Kidney (tissue), 14 donors: ENCODE data around the gene NRXN2. TPM values are rescaled to one million over a fixed set of nuclear protein-coding genes. Genes with fewer than 3 reads are reported as not detected.
A peak's percentile ranks its signal among the peaks of the same experiment; 100 is the strongest.

ENCODE experiments used
- DNase-seq, 5 donors: peaks; one replicate each; pipeline ENCODE4 v3.0.0-alpha.2; 2013 to 2020
- FAIRE-seq: peaks from 2 replicates; lab custom pipeline; 2012; peaks lifted over from hg19 to GRCh38; lab: Jason Lieb, UNC
- H3K27ac ChIP-seq, 2 donors: one replicate each; pipeline ENCODE4 v1.7.0; 2013; ENCODE audit warnings: low read depth in 2 of 2, low read length in 2 of 2, inconsistent platforms in 1 of 2
- H3K27me3 ChIP-seq: one replicate; pipeline ENCODE4 v1.7.1; 2013; ENCODE audit warnings: low read length, inconsistent platforms; ENCODE audit not compliant: control insufficient read depth, insufficient read depth
- H3K36me3 ChIP-seq, 3 donors: one replicate each; pipeline versions ENCODE4 v1.7.0 to v1.7.1; 2013; ENCODE audit warnings: low read length in 3 of 3, control low read depth in 1 of 3, inconsistent platforms in 1 of 3; ENCODE audit not compliant: insufficient read depth in 3 of 3, control insufficient read depth in 2 of 3
- H3K4me1 ChIP-seq, 3 donors: one replicate each; pipeline versions ENCODE4 v1.7.0 to v1.7.1; 2013; ENCODE audit warnings: low read length in 3 of 3, inconsistent platforms in 1 of 3, low read depth in 1 of 3; ENCODE audit not compliant: control insufficient read depth in 2 of 3, insufficient read depth in 2 of 3
- H3K4me3 ChIP-seq, 3 donors: one replicate each; pipeline versions ENCODE4 v1.7.0 to v1.8.1; 2013; ENCODE audit warnings: low read length in 3 of 3, control low read depth in 1 of 3, inconsistent platforms in 1 of 3
- H3K9ac ChIP-seq, 3 donors: one replicate each; pipeline versions ENCODE4 v1.7.0 to v1.7.1; 2013; ENCODE audit warnings: low read length in 3 of 3, control low read depth in 1 of 3, inconsistent platforms in 1 of 3
- H3K9me3 ChIP-seq, 3 donors: one replicate each; pipeline versions ENCODE4 v1.7.0 to v1.7.1; 2013; ENCODE audit warnings: low read length in 3 of 3, control low read depth in 1 of 3, inconsistent platforms in 1 of 3; ENCODE audit not compliant: control insufficient read depth in 2 of 3, insufficient read depth in 1 of 3
- intact Hi-C: fragments of 100-400 bp; cut with DNase I; formaldehyde crosslinking; loops from one replicate; pipeline ENCODE4 v1.11.1; 2022
- polyA plus RNA-seq: library from polyadenylated mRNA; stranded (reverse); fragments of 350-450 nt; fragmentation: Illumina TruSeq; extraction: RNeasy Lipid Tissue Mini Kit (QIAGEN cat#74804); gene quantifications from one replicate; pipeline ENCODE4 v1.2.3, GENCODE V29; 2014; ENCODE audit warnings: low read depth, low replicate concordance; ENCODE audit not compliant: insufficient read depth
- total RNA-seq: library from RNA; stranded (reverse); fragmentation: NEBNext Ultra II Directional; extraction: Animal tissue kit (Norgen Biotek cat#: 25700); gene quantifications from one replicate; pipeline ENCODE4 v1.2.1, GENCODE V29; 2021
- TF ChIP-seq, protein P1 (sequence below): IDR thresholded peaks from 3 replicates; pipeline ENCODE4 v1.5.1; 2012; ENCODE audit warnings: mild to moderate bottlenecking, moderate library complexity, borderline replicate concordance; ENCODE audit not compliant: insufficient read depth; ENCODE audit errors: extremely low read depth
- donor health status: control.
- donor health status: control.
- donor health status: control.
- donor health status: control.
- donor health status: control.
- donor health status: DM: yes; HTN: yes; CAD: no.
- donor health status: Normal renal cell carcinoma (clear cell type).

Gene NRXN2
- total and polyA plus RNA-seq, 2 donors from 2014 or later = 13.3 to 22.0 TPM

DNA sequence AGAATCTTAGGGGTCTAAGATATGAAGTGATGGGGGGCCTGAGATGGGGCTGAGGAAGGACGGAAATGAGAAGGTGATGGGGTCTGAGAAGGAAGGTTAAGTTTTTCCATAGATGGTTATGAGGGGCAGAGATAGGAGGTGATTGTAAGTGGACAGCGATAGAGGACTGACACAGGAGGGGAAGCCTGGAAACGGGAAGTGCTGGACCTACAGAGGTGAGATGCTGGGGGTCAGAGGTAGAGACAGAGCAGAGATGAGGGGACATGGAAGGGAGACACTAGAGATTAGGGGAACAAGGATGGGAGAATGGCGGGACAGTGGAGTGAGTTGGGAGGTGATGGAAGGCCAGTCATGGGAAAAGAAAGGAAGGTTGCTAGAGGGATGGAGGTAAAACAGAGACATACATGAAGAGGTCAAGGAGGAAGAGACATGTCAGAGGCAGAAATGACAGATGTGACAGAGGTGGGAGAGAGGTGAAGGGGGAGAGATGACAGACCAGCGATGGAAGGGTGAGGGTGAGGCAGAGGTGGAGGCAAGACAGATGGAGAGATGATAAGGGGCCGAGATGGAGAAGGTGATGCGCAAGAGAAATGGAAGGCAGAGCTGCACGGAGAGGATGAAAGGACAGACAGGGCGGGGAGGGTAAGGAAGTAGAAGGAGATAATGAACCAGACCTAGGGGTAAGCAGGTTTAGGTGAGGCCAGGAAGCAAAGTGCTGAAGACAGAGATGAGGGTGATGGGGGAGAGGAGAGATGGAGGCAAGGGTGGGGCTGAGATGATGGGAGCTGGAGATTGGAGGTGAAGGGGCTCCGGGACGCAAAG lies 81.2 kb downstream of the NRXN2 start:
- Histone ChIP-seq H3K27me3 (peaks cover 7% of the 10 kb centered on the region), H3K4me1 (peaks cover 0 to 12% (median 3%) of the 10 kb centered on the region in 3 donors), H3K36me3 (no peaks in the 10 kb centered on the region), H3K4me3 (peak overlapping the region in 1 of 3 donors; percentile 31), H3K9ac (no peak overlapping the region), H3K9me3 (no peaks in the 10 kb centered on the region), H3K27ac (no peak overlapping the region)
- TF ChIP-seq, protein P1, sequence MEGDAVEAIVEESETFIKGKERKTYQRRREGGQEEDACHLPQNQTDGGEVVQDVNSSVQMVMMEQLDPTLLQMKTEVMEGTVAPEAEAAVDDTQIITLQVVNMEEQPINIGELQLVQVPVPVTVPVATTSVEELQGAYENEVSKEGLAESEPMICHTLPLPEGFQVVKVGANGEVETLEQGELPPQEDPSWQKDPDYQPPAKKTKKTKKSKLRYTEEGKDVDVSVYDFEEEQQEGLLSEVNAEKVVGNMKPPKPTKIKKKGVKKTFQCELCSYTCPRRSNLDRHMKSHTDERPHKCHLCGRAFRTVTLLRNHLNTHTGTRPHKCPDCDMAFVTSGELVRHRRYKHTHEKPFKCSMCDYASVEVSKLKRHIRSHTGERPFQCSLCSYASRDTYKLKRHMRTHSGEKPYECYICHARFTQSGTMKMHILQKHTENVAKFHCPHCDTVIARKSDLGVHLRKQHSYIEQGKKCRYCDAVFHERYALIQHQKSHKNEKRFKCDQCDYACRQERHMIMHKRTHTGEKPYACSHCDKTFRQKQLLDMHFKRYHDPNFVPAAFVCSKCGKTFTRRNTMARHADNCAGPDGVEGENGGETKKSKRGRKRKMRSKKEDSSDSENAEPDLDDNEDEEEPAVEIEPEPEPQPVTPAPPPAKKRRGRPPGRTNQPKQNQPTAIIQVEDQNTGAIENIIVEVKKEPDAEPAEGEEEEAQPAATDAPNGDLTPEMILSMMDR = no peak
- intact Hi-C loops = no loop called here
- no peak for FAIRE-seq
- no peak for DNase-seq

DNA sequence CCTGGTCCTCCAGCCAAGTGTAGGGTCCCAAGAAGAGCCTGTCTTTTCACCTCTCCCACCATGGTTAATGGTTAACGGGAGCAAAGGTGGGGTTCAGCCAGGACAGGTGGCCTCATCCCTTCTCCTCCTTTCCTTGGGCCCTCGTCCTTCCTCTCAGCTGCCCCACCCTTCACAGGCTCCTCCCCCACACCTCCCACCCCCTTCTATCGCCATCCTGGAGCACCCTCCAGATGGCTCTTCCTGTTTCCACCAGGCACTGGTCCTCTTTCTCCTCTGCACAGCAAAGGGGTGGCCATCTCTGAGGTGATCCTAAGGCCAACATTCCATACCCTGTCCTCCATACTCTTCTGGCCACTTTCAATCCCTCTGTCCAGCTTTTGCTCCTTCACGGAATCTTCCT lies 83.1 kb downstream of the NRXN2 start:
- H3K4me1 ChIP-seq = peaks cover 0 to 12% (median 3%) of the 10 kb centered on the region in 3 donors
- no peak overlapping the region for H3K27ac ChIP-seq
- H3K36me3 ChIP-seq = no peaks in the 10 kb centered on the region
- H3K9ac ChIP-seq = no peak overlapping the region
- intact Hi-C loops = no loop called here
- H3K9me3 ChIP-seq = no peaks in the 10 kb centered on the region
- no peak for FAIRE-seq
- no peak for DNase-seq
- H3K4me3 ChIP-seq = no peak overlapping the region
- TF ChIP-seq, protein P1 = no peak
- H3K27me3 ChIP-seq = peaks cover 7% of the 10 kb centered on the region

GRCh38 chr11:64638829-64639228 lies 84.2 kb downstream of the NRXN2 start:
- FAIRE-seq (no peak), DNase-seq (peak in 1 of 5 donors; percentile 24)
- peaks cover 5% of the 10 kb centered on the region for H3K27me3 ChIP-seq
- no peak overlapping the region for H3K27ac ChIP-seq
- H3K4me3 ChIP-seq = no peak overlapping the region
- TF ChIP-seq, protein P1 = no peak
- H3K4me1 ChIP-seq = peaks cover 0 to 10% (median under 1%) of the 10 kb centered on the region in 3 donors
- H3K9ac ChIP-seq = no peak overlapping the region
- H3K9me3 ChIP-seq = no peaks in the 10 kb centered on the region
- no peaks in the 10 kb centered on the region for H3K36me3 ChIP-seq
- intact Hi-C loops = no loop called here
